Fibroblast of lung (primary cell): ENCODE data around the gene PDGFC.

Source experiments
- CTCF ChIP-seq, 2 donors: IDR thresholded peaks in 1 of 2; conservative IDR thresholded peaks in 1 of 2; 1 replicate in 1 of 2; 2 replicates in 1 of 2; pipeline ENCODE4 v1.5.1; 2011 to 2012; ENCODE audit warnings: low read length in 2 of 2, control low read depth in 1 of 2, inconsistent platforms in 1 of 2, low read depth in 1 of 2, mild to moderate bottlenecking in 1 of 2
- EZH2 ChIP-seq: IDR thresholded peaks from 2 replicates; pipeline ENCODE4 v1.5.1; 2012; ENCODE audit warnings: low read length, control low read depth, mild to moderate bottlenecking; ENCODE audit errors: missing control alignments

DNA sequence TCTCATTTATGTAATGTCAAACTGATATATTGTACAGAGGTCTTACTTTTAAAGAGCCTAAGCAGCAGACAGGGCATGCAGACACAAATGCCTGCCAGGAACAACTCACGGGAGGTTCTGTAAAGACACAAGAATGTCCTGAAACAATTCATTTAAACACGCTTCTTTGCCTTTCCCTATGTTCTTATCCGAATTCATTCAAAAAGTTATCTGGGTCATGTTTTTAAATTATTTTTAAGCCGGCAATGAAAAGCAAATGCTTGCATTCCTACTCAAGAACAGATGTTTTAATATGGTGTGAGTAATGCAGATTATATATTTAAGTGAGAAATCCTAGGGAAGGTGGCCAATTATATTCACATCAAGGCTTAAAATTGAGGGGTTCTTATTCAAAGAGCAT lies 192.6 kb downstream of the PDGFC start:
- no peak for TF ChIP-seq CTCF (conservative IDR thresholded peaks at IDR 0.05 in 1 of 2, IDR thresholded peaks at IDR 0.05 in 1 of 2; ENCODE audit: low read depth in 1 of 2, low read length in 2 of 2)
- no peak for TF ChIP-seq EZH2
